ENCODE measurements around the gene HRH3. TPM values are rescaled to one million over a fixed set of nuclear protein-coding genes. Genes with fewer than 3 reads are reported as not detected.
A peak's percentile ranks its signal among the peaks of the same experiment; 100 is the strongest.

HRH3 gene
- total RNA-seq, 1 donor from 2014 or later: not detected

- no peak for DNase-seq (ENCODE audit: low spot score)
- Mint-ChIP-seq H3K27me3 (ENCODE audit: unreplicated experiment) (peaks cover 8% of the 10 kb centered on the region), H3K27ac (ENCODE audit: unreplicated experiment) (no peak overlapping the region), H3K4me3 (ENCODE audit: unreplicated experiment) (no peak overlapping the region), H3K9me3 (ENCODE audit: unreplicated experiment) (no peaks in the 10 kb centered on the region), H3K4me1 (ENCODE audit: unreplicated experiment) (peaks cover 14% of the 10 kb centered on the region), H3K36me3 (ENCODE audit: low read depth, unreplicated experiment) (peaks cover 23% of the 10 kb centered on the region)
- no peak for TF ChIP-seq CTCF (IDR thresholded peaks at IDR 0.05; ENCODE audit: unreplicated experiment)
These were observed 18.0 kb downstream of the HRH3 start for GRCh38 chr20:62202083-62202395.

GRCh38 chr20:62201173-62202082 is 18.6 kb downstream of the HRH3 start:
- Mint-ChIP-seq H3K4me3 (ENCODE audit: unreplicated experiment) (no peak overlapping the region), H3K9me3 (ENCODE audit: unreplicated experiment) (no peaks in the 10 kb centered on the region), H3K36me3 (ENCODE audit: low read depth, unreplicated experiment) (peaks cover 23% of the 10 kb centered on the region), H3K27ac (ENCODE audit: unreplicated experiment) (no peak overlapping the region), H3K4me1 (ENCODE audit: unreplicated experiment) (peaks cover 14% of the 10 kb centered on the region), H3K27me3 (ENCODE audit: unreplicated experiment) (peaks cover 8% of the 10 kb centered on the region)
- no peak for DNase-seq (ENCODE audit: low spot score)
- no peak for TF ChIP-seq CTCF (IDR thresholded peaks at IDR 0.05; ENCODE audit: unreplicated experiment)

- H3K27me3 Mint-ChIP-seq (ENCODE audit: unreplicated experiment): peaks cover 8% of the 10 kb centered on the region
- TF ChIP-seq CTCF (IDR thresholded peaks at IDR 0.05; ENCODE audit: unreplicated experiment): no peak
- DNase-seq (ENCODE audit: low spot score): no peak
- H3K9me3 Mint-ChIP-seq (ENCODE audit: unreplicated experiment): no peaks in the 10 kb centered on the region
- H3K36me3 Mint-ChIP-seq (ENCODE audit: low read depth, unreplicated experiment): peaks cover 25% of the 10 kb centered on the region
- H3K4me1 Mint-ChIP-seq (ENCODE audit: unreplicated experiment): peaks cover 14% of the 10 kb centered on the region
- peak overlapping the region; percentile 53 for H3K4me3 Mint-ChIP-seq (ENCODE audit: unreplicated experiment)
- H3K27ac Mint-ChIP-seq (ENCODE audit: unreplicated experiment): no peak overlapping the region
These were observed 19.4 kb downstream of the HRH3 start for GRCh38 chr20:62200491-62201172.

- H3K9me3 Mint-ChIP-seq (ENCODE audit: unreplicated experiment): no peaks in the 10 kb centered on the region
- H3K27ac Mint-ChIP-seq (ENCODE audit: unreplicated experiment): no peak overlapping the region
- H3K36me3 Mint-ChIP-seq (ENCODE audit: low read depth, unreplicated experiment): peaks cover 28% of the 10 kb centered on the region
- peaks cover 8% of the 10 kb centered on the region for H3K27me3 Mint-ChIP-seq (ENCODE audit: unreplicated experiment)
- DNase-seq (ENCODE audit: low spot score): no peak
- H3K4me1 Mint-ChIP-seq (ENCODE audit: unreplicated experiment): peaks cover 14% of the 10 kb centered on the region
- TF ChIP-seq CTCF (IDR thresholded peaks at IDR 0.05; ENCODE audit: unreplicated experiment): no peak
- peak overlapping the region; percentile 72 for H3K4me3 Mint-ChIP-seq (ENCODE audit: unreplicated experiment)
These were observed 21.1 kb downstream of the HRH3 start for GRCh38 chr20:62198931-62199330.

GRCh38 chr20:62198496-62198895 is 21.6 kb downstream of the HRH3 start:
- no peak for TF ChIP-seq CTCF (IDR thresholded peaks at IDR 0.05; ENCODE audit: unreplicated experiment)
- no peak overlapping the region for H3K27ac Mint-ChIP-seq (ENCODE audit: unreplicated experiment)
- H3K9me3 Mint-ChIP-seq (ENCODE audit: unreplicated experiment): no peaks in the 10 kb centered on the region
- no peak for DNase-seq (ENCODE audit: low spot score)
- H3K4me3 Mint-ChIP-seq (ENCODE audit: unreplicated experiment): no peak overlapping the region
- peaks cover 12% of the 10 kb centered on the region for H3K4me1 Mint-ChIP-seq (ENCODE audit: unreplicated experiment)
- peaks cover 6% of the 10 kb centered on the region for H3K27me3 Mint-ChIP-seq (ENCODE audit: unreplicated experiment)
- H3K36me3 Mint-ChIP-seq (ENCODE audit: low read depth, unreplicated experiment): peaks cover 27% of the 10 kb centered on the region
